CMK (cell line): ENCODE measurements around the gene NINJ1.
A peak's percentile ranks its signal among the peaks of the same experiment; 100 is the strongest.
"Not testable (repeated sequence)": the region's sequence is repeated elsewhere in the genome, so short reads cannot be mapped to it uniquely, and the experiment has no call there.

Source experiments
- DNase-seq: peaks from one replicate; pipeline ENCODE4 v3.0.0-alpha.2; 2010; ENCODE audit warnings: low read depth

NINJ1 gene

GRCh38 chr9:93159601-93160471 is 25.8 kb upstream of the NINJ1 start:
- DNase-seq = peak; percentile 26

- DNase-seq = no peak
Measured at GRCh38 chr9:93156475-93157008, 22.5 kb upstream of the NINJ1 start.

- no peak for DNase-seq
Measured at GRCh38 chr9:93155716-93156474, 21.8 kb upstream of the NINJ1 start.

GRCh38 chr9:93154293-93154903 is 20.3 kb upstream of the NINJ1 start:
- no peak for DNase-seq

GRCh38 chr9:93151097-93151784 is 17.2 kb upstream of the NINJ1 start:
- no peak for DNase-seq

GRCh38 chr9:93149361-93149760 is 15.3 kb upstream of the NINJ1 start:
- DNase-seq = no peak

GRCh38 chr9:93148721-93149120 is 14.7 kb upstream of the NINJ1 start:
- DNase-seq = no peak

GRCh38 chr9:93147632-93148031 is 13.6 kb upstream of the NINJ1 start:
- DNase-seq = no peak

GRCh38 chr9:93146696-93147095 is 12.6 kb upstream of the NINJ1 start:
- not testable (repeated sequence) for DNase-seq

- DNase-seq = no peak
Measured at GRCh38 chr9:93143830-93144530, 9.9 kb upstream of the NINJ1 start.

- no peak for DNase-seq
Measured at GRCh38 chr9:93141771-93142483, 7.9 kb upstream of the NINJ1 start.

GRCh38 chr9:93139365-93140182 is 5.5 kb upstream of the NINJ1 start:
- no peak for DNase-seq

GRCh38 chr9:93138171-93138764 is 4.2 kb upstream of the NINJ1 start:
- no peak for DNase-seq

GRCh38 chr9:93137362-93137761 is 3.3 kb upstream of the NINJ1 start:
- DNase-seq = no peak

- DNase-seq = no peak
Measured at GRCh38 chr9:93136011-93136440, 2.0 kb upstream of the NINJ1 start.

- no peak for DNase-seq
Measured at GRCh38 chr9:93134740-93135444, 841 bp upstream of the NINJ1 start.

- DNase-seq = no peak
Measured at GRCh38 chr9:93133681-93134014, 403 bp downstream of the NINJ1 start.

GRCh38 chr9:93132946-93133680 is 938 bp downstream of the NINJ1 start:
- no peak for DNase-seq
